SK-N-SH (cell line): ENCODE measurements around the gene WARS2. TPM values are rescaled to one million over a fixed set of nuclear protein-coding genes. Genes with fewer than 3 reads are reported as not detected.

Experiments used
- CTCF ChIA-PET: fragments of 300-600, 350-600 bp; formaldehyde crosslinking; extraction: SDS; loops from one replicate; lab custom pipeline; 2021; lab: Yijun Ruan, JAX
- POLR2A ChIA-PET: fragments of 350-600 bp; sonication (Branson Sonifier 250); formaldehyde crosslinking; extraction: SDS; loops from one replicate; lab custom pipeline; 2020; ENCODE audit warnings: antibody characterized with exemption, inconsistent platforms; lab: Yijun Ruan, JAX
- DNase-seq: peaks from one replicate; pipeline ENCODE4 v3.0.0; 2012
- H2AFZ ChIP-seq: fragments of 200-600 bp; sonication (generic); 2 replicates; pipeline ENCODE4 v1.8.1; 2016; ENCODE audit warnings: antibody characterized with exemption, mild to moderate bottlenecking, low read depth
- H3F3A ChIP-seq: fragments of 200-600 bp; sonication (generic); replicated peaks from 2 replicates; pipeline ENCODE3; 2016; ENCODE audit warnings: antibody characterized with exemption, mild to moderate bottlenecking; ENCODE audit not compliant: insufficient read depth
- H3K27ac ChIP-seq, 2 experiments: fragments of 200-500 bp in 1 of 2; fragments of 200-600 bp in 1 of 2; sonication (Bioruptor generic) in 1 of 2; sonication (generic), shearing (Covaris generic) in 1 of 2; 2 replicates each; pipeline versions ENCODE4 v1.5.1 to v1.6.1; 2014 to 2016; ENCODE audit warnings: low read depth in 2 of 2, inconsistent platforms in 1 of 2, low read length in 1 of 2, mild to moderate bottlenecking in 1 of 2, mixed read lengths in 1 of 2
- H3K27me3 ChIP-seq: fragments of 200-600 bp; sonication (generic), shearing (Covaris generic); 2 replicates; pipeline ENCODE4 v1.6.1; 2016; ENCODE audit warnings: mixed run types; ENCODE audit not compliant: insufficient read depth
- H3K36me3 ChIP-seq, 2 experiments: fragments of 200-500 bp in 1 of 2; fragments of 200-600 bp in 1 of 2; sonication (Bioruptor generic) in 1 of 2; sonication (generic) in 1 of 2; replicated peaks in 1 of 2; 2 replicates each; pipeline versions ENCODE3 to v1.5.1; 2014 to 2016; ENCODE audit warnings: low read length in 1 of 2, mild to moderate bottlenecking in 1 of 2; ENCODE audit not compliant: insufficient read depth in 2 of 2, control insufficient read depth in 1 of 2
- H3K4me1 ChIP-seq, 2 experiments: fragments of 200-500 bp in 1 of 2; fragments of 200-600 bp in 1 of 2; sonication (Bioruptor generic) in 1 of 2; sonication (generic), shearing (Covaris generic) in 1 of 2; 2 replicates each; pipeline versions ENCODE4 v1.5.1 to v1.6.1; 2014 to 2016; ENCODE audit warnings: low read depth in 1 of 2, low read length in 1 of 2, mixed run types in 1 of 2; ENCODE audit not compliant: insufficient read depth in 2 of 2, control insufficient read depth in 1 of 2
- H3K4me2 ChIP-seq: fragments of 200-600 bp; sonication (generic), shearing (Covaris generic); 2 replicates; pipeline ENCODE4 v1.6.1; 2017; ENCODE audit warnings: mixed run types
- H3K4me3 ChIP-seq, 2 experiments: fragments of 200-500 bp in 1 of 2; fragments of 200-600 bp in 1 of 2; sonication (Bioruptor generic) in 1 of 2; sonication (generic), shearing (Covaris generic) in 1 of 2; 2 replicates each; pipeline versions ENCODE4 v1.5.1 to v1.8.1; 2014 to 2016; ENCODE audit warnings: low read depth in 2 of 2, inconsistent platforms in 1 of 2, low read length in 1 of 2, mild to moderate bottlenecking in 1 of 2, mixed read lengths in 1 of 2, moderate library complexity in 1 of 2
- H3K79me2 ChIP-seq: fragments of 200-600 bp; sonication (generic); 2 replicates; pipeline ENCODE4 v1.8.1; 2017; ENCODE audit warnings: mild to moderate bottlenecking; ENCODE audit not compliant: insufficient read depth
- H3K9ac ChIP-seq: fragments of 200-600 bp; sonication (generic); 2 replicates; pipeline ENCODE4 v1.6.1; 2017; ENCODE audit warnings: mixed run types
- H3K9me2 ChIP-seq: fragments of 200-600 bp; sonication (generic); 2 replicates; pipeline ENCODE4 v1.6.1; 2017; ENCODE audit warnings: mixed run types
- H3K9me3 ChIP-seq: fragments of 200-600 bp; sonication (generic); 2 replicates; pipeline ENCODE4 v1.6.1; 2017; ENCODE audit warnings: mixed run types, mild to moderate bottlenecking, moderate library complexity
- H4K20me1 ChIP-seq: fragments of 200-600 bp; sonication (generic); 2 replicates; pipeline ENCODE4 v1.6.1; 2017; ENCODE audit warnings: mild to moderate bottlenecking, mixed run types; ENCODE audit not compliant: insufficient read depth
- ELF1 ChIP-seq: IDR thresholded peaks from 2 replicates; pipeline ENCODE4 v1.4.0; 2012
- EZH2phosphoT487 ChIP-seq: fragments of 200-600 bp; sonication (generic); IDR thresholded peaks from 2 replicates; pipeline ENCODE4 v1.6.1; 2017; ENCODE audit warnings: low read depth, mixed run types, mild to moderate bottlenecking, antibody characterized with exemption, moderate library complexity, borderline replicate concordance
- GABPA ChIP-seq: IDR thresholded peaks from 2 replicates; pipeline ENCODE4 v1.4.0; 2012; ENCODE audit warnings: low read depth, mild to moderate bottlenecking
- NRF1 ChIP-seq: IDR thresholded peaks from 2 replicates; pipeline ENCODE4 v1.6.1; 2012; ENCODE audit warnings: low read depth, mild to moderate bottlenecking, low read length
- RAD21 ChIP-seq: IDR thresholded peaks from 2 replicates; pipeline ENCODE4 v1.6.1; 2012; ENCODE audit warnings: mild to moderate bottlenecking, low read length
- RCOR1 ChIP-seq: fragments of 150-350 bp; IDR thresholded peaks from 2 replicates; pipeline ENCODE4 v1.6.1; 2017; ENCODE audit warnings: antibody characterized with exemption, low read length
- RFX5 ChIP-seq: IDR thresholded peaks from 2 replicates; pipeline ENCODE4 v1.6.1; 2012; ENCODE audit warnings: mild to moderate bottlenecking, improper control_type of control experiment, low read length
- RXRA ChIP-seq: IDR thresholded peaks from 2 replicates; pipeline ENCODE4 v1.4.0; 2012; ENCODE audit warnings: low read depth, mild to moderate bottlenecking, borderline replicate concordance
- SIN3A ChIP-seq: IDR thresholded peaks from 2 replicates; pipeline ENCODE4 v1.6.1; 2012; ENCODE audit warnings: low read depth, mild to moderate bottlenecking, low read length, moderate library complexity, borderline replicate concordance
- SMC3 ChIP-seq: IDR thresholded peaks from 2 replicates; pipeline ENCODE4 v1.6.1; 2012; ENCODE audit warnings: low read depth, low read length, improper control_type of control experiment
- TEAD4 ChIP-seq: IDR thresholded peaks from 2 replicates; pipeline ENCODE4 v1.4.0; 2012; ENCODE audit warnings: mild to moderate bottlenecking, borderline replicate concordance; ENCODE audit not compliant: insufficient read depth
- WGBS: methylation state at CpG from one replicate; pipeline ENCODE4 v1.1.6; 2017; ENCODE audit warnings: low lambda C conversion rate; 5-methylcytosine and 5-hydroxymethylcytosine counted together
- polyA plus RNA-seq, 3 experiments: library from polyadenylated mRNA; depleted of rRNA; stranded (reverse); fragments of >200 nt; gene quantifications; 2 replicates each; pipeline ENCODE4 v1.2.3, GENCODE V29; 2012
- TF ChIP-seq, protein P1 (sequence below): IDR thresholded peaks from 2 replicates; pipeline ENCODE4 v1.4.0; 2012; ENCODE audit warnings: low read depth, borderline replicate concordance
- TF ChIP-seq, protein P2 (sequence below): IDR thresholded peaks from 2 replicates; pipeline ENCODE4; 2012
- TF ChIP-seq, protein P3 (sequence below): fragments of 150-350 bp; IDR thresholded peaks from 2 replicates; pipeline ENCODE4 v1.6.1; 2017; ENCODE audit warnings: antibody characterized with exemption, low read length, low read depth, borderline replicate concordance

WARS2 gene
- polyA plus RNA-seq, 1 of the 3 experiments (the other 2 are of a cell fraction): 4.8 TPM

DNA sequence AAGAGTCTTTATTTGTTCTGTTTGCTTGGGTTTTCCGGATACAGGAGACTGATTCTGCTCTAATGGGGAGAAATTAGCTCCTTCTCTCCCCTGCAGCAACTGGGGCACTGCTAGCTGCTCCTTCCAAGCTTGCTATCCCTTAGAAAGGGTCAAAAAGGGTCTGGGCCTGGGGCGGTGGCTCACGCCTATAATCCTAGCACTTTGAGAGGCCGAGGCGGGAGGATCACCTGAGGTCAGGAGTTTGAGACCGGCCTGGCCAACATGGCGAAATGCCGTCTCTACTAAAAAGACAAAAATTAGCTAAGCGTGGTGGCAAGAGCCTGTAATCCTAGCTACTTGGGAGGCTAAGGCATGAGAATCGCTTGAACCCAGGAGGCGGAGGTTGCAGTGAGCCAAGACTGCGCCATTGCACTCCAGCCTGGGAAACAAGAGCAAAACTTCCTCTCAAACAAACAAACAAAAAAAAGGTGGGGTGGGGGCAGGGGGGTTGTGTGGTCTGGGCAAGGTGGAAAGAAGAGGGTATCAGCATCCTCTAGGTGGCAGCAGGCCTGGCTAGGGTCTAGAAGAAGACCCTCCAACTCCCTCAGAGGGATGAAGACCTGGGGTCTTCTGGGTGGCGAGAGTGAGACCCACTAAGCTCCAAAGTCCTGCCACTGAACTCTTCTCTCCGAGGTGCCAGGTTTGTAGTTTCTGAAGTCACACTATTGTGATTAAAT is 136.9 kb downstream of the WARS2 start:
- ChIA-PET POLR2A (no interaction called here), CTCF (interaction anchor here (1.1 kb wide), 1 partner anchor 11 kb away, joined by 3 read pairs; no protein-coding TSS in a partner anchor)
- no peak for DNase-seq
- no peaks in the 10 kb centered on the region for H3F3A ChIP-seq
- H3K27ac ChIP-seq: no peak overlapping the region
- no peak overlapping the region for H3K9ac ChIP-seq
- 47% methylated on average over 13 of the region's 14 CpGs for WGBS
- no peaks in the 10 kb centered on the region for H3K36me3 ChIP-seq
- H3K4me3 ChIP-seq: no peak overlapping the region
- no peak overlapping the region for H2AFZ ChIP-seq
- no peaks in the 10 kb centered on the region for H3K9me2 ChIP-seq
- H3K9me3 ChIP-seq: no peaks in the 10 kb centered on the region
- TF ChIP-seq TEAD4 (no peak), EZH2phosphoT487 (no peak), RXRA (no peak), RAD21 (no peak), NRF1 (no peak), RCOR1 (no peak), RFX5 (no peak), SIN3A (no peak)
- TF ChIP-seq, protein P1, sequence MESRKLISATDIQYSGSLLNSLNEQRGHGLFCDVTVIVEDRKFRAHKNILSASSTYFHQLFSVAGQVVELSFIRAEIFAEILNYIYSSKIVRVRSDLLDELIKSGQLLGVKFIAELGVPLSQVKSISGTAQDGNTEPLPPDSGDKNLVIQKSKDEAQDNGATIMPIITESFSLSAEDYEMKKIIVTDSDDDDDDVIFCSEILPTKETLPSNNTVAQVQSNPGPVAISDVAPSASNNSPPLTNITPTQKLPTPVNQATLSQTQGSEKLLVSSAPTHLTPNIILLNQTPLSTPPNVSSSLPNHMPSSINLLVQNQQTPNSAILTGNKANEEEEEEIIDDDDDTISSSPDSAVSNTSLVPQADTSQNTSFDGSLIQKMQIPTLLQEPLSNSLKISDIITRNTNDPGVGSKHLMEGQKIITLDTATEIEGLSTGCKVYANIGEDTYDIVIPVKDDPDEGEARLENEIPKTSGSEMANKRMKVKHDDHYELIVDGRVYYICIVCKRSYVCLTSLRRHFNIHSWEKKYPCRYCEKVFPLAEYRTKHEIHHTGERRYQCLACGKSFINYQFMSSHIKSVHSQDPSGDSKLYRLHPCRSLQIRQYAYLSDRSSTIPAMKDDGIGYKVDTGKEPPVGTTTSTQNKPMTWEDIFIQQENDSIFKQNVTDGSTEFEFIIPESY: no peak
- no peaks in the 10 kb centered on the region for H4K20me1 ChIP-seq
- no peaks in the 10 kb centered on the region; a peak in 1 of 4 replicates for H3K4me1 ChIP-seq
- H3K4me2 ChIP-seq: no peak overlapping the region
- peaks cover 93% of the 10 kb centered on the region for H3K27me3 ChIP-seq
- H3K79me2 ChIP-seq: no peaks in the 10 kb centered on the region

DNA sequence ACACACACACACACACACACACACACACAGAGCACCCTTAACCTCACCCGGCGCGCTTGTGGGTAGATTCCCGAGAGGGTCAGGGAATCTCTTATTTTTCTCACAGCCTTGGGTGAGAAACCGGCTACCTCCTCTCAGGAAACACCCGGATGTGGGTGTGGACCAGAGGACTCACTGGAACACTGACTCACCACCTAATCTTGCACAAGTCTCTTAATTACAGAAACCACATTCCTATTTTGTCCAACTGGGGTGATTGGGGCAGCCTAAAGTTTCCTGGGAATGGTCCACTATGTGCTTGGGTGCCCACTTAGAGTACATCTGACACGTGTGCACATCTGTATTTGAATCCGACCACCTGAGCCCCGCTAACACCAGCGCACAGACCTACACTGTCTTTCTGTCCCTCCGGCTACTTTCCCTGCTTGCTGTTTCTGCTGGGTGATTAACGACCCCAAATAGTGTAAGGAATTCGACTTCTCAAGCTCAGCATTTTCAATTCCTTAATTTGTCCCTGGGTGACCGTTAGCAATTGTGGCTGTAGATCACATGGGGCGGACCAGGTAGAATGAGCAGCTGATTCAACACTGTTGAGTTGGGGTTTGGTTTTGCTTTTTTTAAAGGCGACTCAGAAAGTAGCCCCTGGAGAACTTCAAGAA is 138.3 kb downstream of the WARS2 start:
- Histone ChIP-seq H3K79me2 (no peaks in the 10 kb centered on the region), H3K4me3 (no peak overlapping the region), H2AFZ (no peak overlapping the region), H3K36me3 (no peaks in the 10 kb centered on the region), H3K9me2 (no peaks in the 10 kb centered on the region), H3F3A (no peaks in the 10 kb centered on the region), H3K9me3 (no peaks in the 10 kb centered on the region), H3K4me2 (no peak overlapping the region), H4K20me1 (no peaks in the 10 kb centered on the region), H3K4me1 (no peaks in the 10 kb centered on the region), H3K27me3 (peaks cover 90% of the 10 kb centered on the region), H3K27ac (no peak overlapping the region), H3K9ac (no peak overlapping the region)
- ChIA-PET POLR2A (no interaction called here), CTCF (interaction anchor here (1.6 kb wide), 1 partner anchor 71 kb away, joined by 4 read pairs; no protein-coding TSS in a partner anchor)
- WGBS: 20% methylated on average over 16 of the region's 16 CpGs
- TF ChIP-seq GABPA: no peak
- TF ChIP-seq NRF1: no peak
- TF ChIP-seq ELF1: no peak
- no peak for TF ChIP-seq RXRA
- no peak for TF ChIP-seq TEAD4
- TF ChIP-seq RAD21: no peak
- TF ChIP-seq, protein P2, sequence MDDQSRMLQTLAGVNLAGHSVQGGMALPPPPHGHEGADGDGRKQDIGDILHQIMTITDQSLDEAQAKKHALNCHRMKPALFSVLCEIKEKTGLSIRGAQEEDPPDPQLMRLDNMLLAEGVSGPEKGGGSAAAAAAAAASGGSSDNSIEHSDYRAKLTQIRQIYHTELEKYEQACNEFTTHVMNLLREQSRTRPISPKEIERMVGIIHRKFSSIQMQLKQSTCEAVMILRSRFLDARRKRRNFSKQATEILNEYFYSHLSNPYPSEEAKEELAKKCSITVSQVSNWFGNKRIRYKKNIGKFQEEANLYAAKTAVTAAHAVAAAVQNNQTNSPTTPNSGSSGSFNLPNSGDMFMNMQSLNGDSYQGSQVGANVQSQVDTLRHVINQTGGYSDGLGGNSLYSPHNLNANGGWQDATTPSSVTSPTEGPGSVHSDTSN: no peak
- TF ChIP-seq, protein P3, sequence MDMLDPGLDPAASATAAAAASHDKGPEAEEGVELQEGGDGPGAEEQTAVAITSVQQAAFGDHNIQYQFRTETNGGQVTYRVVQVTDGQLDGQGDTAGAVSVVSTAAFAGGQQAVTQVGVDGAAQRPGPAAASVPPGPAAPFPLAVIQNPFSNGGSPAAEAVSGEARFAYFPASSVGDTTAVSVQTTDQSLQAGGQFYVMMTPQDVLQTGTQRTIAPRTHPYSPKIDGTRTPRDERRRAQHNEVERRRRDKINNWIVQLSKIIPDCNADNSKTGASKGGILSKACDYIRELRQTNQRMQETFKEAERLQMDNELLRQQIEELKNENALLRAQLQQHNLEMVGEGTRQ: no peak
- no peak for TF ChIP-seq SIN3A
- TF ChIP-seq SMC3: no peak
- DNase-seq: no peak
